ENCODE measurements around the gene CATSPERZ.

GRCh38 chr11:64286801-64287159 is 13.4 kb upstream of the CATSPERZ start:
- TF ChIP-seq CTCF (IDR thresholded peaks at IDR 0.05) (no peak), POLR2AphosphoS5 (IDR thresholded peaks at IDR 0.05) (no peak)
